GM19397 (cell line): Measurements from ENCODE around the gene LGALS9C.
"Not testable (repeated sequence)": the region's sequence is repeated elsewhere in the genome, so short reads cannot be mapped to it uniquely, and the experiment has no call there.

Source experiments
- ATAC-seq: cut with Tn5 transposase; IDR thresholded peaks from one replicate; pipeline ENCODE4 v1.9.1; 2021; ENCODE audit warnings: mild to moderate bottlenecking, moderate library complexity; ENCODE audit not compliant: unreplicated experiment

The LGALS9C gene

DNA sequence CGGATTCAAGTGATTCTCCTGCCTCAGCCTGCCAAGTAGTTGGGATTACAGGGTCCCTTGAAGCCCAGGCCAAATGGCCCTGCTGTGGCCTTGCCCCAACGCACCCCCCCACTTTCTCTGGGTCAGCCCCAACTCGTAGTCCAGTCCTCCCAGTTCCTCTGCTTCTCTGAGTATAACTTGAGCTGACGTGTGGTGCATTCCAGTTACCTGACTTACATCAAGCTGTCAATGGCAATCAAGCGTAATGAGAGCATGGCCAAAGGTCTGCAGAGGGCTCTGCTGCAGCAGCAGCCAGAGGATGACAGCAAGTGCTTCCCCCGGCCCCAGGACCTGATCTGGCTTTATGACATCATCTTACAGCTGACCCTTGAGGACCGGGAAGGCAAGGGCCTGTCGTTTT, 50.8 kb downstream of the LGALS9C start:
- ATAC-seq: not testable (repeated sequence)

DNA sequence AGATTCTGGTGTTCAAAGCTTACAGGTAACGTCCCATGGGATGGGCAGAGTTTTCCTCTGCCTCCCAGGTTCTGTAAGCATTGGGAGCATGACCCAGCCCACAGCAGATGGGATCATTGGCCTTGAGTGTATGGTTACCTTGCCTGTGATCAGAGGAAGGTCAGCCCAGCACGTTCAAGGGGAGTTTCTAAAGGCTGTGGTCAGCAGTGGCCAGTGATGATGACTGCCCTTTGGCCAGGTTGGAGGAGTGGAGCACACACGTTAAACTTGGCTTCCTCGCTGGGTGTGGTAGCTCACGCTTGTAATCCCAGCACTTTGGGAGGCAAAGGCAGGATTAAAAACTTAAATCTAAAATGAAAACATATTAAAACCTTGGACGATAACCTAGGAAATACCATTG, 51.8 kb downstream of the LGALS9C start:
- not testable (repeated sequence) for ATAC-seq

DNA sequence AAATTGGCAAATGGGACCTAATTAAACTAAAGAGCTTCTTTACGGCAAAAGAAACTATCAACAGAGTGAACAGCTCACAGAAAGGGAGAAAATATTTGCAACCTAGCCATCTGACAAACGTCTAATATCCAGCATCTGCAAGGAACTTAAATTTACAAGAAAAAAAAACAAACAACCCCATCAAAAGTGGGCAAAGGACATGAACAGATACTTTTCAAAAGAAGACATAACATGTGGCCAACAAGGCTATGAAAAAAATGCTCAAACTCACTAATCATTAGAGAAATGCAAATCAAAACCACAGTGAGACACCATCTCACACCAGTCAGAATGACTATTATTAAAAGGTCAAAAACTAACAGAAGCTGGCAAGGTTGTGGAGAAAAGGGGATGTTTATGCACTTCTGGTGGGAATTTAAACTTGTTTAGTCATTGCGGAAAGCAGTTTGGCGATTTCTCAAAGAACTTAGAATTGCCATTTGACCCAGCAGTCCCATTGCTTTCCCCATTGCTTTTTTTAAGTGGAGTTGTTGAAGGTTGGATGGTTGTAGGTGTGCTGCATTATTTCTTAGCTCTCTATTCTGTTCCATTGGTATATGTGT, 52.4 kb downstream of the LGALS9C start:
- ATAC-seq: not testable (repeated sequence)

DNA sequence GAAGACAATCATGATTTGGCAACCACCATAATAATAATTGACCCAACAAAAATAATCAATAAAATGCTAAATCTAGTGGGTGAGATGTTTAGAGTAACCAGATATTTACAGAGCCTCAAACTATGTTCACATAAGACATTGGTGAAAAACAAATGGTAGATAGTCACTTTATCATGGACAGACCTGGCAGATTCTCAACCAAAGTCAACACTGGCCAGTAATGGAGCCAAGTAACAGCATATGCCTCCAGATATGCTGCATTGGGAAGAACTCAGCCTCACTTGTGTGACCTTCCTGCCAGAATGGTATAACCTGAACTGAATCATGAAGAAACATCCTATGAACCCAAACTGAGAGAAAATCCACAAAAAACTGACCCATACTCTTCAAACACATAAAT, 53.8 kb downstream of the LGALS9C start:
- not testable (repeated sequence) for ATAC-seq

DNA sequence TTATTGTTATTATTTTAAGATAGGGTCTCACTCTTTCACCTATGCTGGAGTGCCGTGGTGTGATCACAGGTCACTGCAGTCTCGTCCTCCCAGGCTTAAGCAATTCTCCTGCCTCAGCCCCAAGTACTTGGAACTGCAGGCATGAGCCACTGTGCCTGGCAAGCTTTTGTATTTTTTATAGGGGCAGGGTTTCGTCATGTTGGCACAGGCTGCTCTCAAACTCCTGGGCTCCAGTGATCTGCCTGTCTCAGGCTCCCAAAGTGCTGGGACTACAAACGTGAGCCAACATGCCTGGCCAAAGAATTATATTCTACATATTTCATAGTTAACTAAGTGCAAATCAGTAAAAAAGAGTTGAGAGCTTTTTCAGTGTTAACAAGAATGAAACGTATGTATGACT, 65.6 kb downstream of the LGALS9C start:
- ATAC-seq: not testable (repeated sequence)

DNA sequence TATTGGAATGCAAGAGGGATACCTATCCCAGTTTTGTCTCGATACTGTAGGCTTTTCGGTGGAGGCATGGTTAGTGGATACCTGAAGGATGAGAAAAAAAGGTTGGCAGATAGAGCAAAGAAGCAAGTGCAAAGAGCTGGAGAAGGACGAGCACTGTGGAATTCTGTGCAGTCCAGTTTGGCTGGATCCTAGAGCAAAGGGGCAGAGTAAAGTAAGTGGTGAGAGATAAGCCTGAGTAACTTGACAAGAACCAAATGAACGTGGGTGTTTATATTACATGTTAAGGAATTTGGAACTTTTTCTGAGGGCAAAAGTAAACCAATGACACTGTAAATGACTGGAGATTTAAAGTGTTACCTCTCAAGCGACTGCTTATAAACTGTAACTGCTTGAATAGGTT, 66.3 kb downstream of the LGALS9C start:
- not testable (repeated sequence) for ATAC-seq
